PC-9 (cell line): ENCODE measurements around the gene CENPX.

ENCODE experiments used
- EZH2 ChIP-seq: fragments of 200-600 bp; sonication (generic); IDR thresholded peaks from 2 replicates; pipeline ENCODE4 v1.8.0; 2017; ENCODE audit warnings: antibody characterized with exemption, low read depth
- TF ChIP-seq, protein P1 (sequence below): fragments of 200-600 bp; sonication (generic); conservative IDR thresholded peaks from 2 replicates; pipeline ENCODE4 v1.6.1; 2017; ENCODE audit warnings: mixed run types, antibody characterized with exemption, mild to moderate bottlenecking, moderate library complexity

DNA sequence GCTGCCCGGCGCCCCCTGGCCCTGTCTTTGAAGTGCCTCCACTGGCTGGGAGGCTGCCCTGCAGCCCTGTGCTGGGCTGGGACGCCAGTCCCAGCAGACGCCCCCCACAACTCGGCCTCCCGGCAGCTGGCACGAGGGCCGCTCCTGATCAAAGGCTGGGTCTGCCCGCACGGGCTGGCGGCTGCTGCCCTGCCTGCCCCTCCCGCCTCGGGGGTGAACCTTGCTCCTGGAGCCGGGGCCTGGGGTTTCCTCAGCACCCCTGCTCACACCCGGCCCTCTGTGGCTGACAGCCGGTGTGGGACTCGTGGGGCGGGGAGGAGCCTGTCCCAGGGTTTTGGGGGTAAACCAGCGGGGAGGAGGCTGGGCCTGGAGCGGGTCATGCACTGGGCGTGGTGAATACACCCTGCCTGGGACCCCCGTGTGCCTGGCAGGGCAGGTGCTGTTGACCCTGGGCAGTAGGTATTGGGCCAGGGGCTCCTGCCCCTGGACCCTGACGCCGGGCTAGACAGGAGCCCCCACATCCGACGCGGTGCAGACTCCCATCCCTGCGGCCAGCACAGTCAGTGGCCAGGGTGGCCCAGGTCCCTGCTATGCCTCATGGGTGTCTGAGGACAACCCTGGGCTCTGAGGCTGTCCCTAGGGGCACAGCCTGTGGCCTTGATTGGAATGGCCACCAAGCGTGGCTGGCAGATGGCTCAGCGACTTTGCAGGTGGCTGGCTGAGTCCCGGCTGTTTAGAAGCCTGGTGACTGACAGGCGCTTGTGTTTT lies 21.7 kb downstream of the CENPX start:
- TF ChIP-seq, protein P1, sequence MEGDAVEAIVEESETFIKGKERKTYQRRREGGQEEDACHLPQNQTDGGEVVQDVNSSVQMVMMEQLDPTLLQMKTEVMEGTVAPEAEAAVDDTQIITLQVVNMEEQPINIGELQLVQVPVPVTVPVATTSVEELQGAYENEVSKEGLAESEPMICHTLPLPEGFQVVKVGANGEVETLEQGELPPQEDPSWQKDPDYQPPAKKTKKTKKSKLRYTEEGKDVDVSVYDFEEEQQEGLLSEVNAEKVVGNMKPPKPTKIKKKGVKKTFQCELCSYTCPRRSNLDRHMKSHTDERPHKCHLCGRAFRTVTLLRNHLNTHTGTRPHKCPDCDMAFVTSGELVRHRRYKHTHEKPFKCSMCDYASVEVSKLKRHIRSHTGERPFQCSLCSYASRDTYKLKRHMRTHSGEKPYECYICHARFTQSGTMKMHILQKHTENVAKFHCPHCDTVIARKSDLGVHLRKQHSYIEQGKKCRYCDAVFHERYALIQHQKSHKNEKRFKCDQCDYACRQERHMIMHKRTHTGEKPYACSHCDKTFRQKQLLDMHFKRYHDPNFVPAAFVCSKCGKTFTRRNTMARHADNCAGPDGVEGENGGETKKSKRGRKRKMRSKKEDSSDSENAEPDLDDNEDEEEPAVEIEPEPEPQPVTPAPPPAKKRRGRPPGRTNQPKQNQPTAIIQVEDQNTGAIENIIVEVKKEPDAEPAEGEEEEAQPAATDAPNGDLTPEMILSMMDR, result no peak
- no peak for TF ChIP-seq EZH2
